OCI-LY3 (cell line): ENCODE measurements around the gene CAMKMT.

ENCODE experiments used
- EZH2phosphoT487 ChIP-seq: fragments of 200-600 bp; shearing (Covaris generic); IDR thresholded peaks from 2 replicates; pipeline ENCODE4 v1.6.1; 2018; ENCODE audit warnings: antibody characterized with exemption, mixed run types, low read depth
- TF ChIP-seq, protein P1 (sequence below): fragments of 200-600, 300-600 bp; sonication (generic); IDR thresholded peaks from 2 replicates; pipeline ENCODE4 v1.5.1; 2014; ENCODE audit warnings: antibody characterized with exemption, low read length, low read depth

DNA sequence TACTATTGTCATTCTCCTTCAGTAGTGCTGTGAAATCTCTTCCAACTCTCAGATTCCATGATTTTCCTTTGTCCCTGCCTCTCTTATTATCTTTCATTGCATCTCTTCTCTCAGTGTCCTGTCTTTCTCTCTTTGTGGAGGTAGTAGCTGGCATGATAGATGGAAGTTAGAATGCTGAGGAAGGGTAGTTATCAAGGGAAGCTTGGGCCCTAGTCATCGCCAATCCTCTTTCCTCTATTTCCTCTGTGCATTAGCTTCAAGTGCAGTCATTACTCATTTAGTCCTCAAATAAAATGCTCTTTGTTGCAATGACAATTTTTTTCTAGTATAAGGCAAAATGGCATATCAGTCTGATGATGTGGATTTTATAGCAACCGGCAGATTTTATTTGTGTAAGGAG, 207.7 kb downstream of the CAMKMT start:
- TF ChIP-seq EZH2phosphoT487 = no peak
- TF ChIP-seq, protein P1, sequence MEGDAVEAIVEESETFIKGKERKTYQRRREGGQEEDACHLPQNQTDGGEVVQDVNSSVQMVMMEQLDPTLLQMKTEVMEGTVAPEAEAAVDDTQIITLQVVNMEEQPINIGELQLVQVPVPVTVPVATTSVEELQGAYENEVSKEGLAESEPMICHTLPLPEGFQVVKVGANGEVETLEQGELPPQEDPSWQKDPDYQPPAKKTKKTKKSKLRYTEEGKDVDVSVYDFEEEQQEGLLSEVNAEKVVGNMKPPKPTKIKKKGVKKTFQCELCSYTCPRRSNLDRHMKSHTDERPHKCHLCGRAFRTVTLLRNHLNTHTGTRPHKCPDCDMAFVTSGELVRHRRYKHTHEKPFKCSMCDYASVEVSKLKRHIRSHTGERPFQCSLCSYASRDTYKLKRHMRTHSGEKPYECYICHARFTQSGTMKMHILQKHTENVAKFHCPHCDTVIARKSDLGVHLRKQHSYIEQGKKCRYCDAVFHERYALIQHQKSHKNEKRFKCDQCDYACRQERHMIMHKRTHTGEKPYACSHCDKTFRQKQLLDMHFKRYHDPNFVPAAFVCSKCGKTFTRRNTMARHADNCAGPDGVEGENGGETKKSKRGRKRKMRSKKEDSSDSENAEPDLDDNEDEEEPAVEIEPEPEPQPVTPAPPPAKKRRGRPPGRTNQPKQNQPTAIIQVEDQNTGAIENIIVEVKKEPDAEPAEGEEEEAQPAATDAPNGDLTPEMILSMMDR = no peak
